Choroid plexus epithelial cell (primary cell): ENCODE measurements around the gene GNA14.
A peak's percentile ranks its signal among the peaks of the same experiment; 100 is the strongest.

Experiments
- DNase-seq: peaks from one replicate; pipeline ENCODE4 v3.0.0-alpha.2; 2010; ENCODE audit warnings: low read depth
- H3K4me3 ChIP-seq: 2 replicates; pipeline ENCODE4 v1.5.1; 2011; ENCODE audit warnings: low read depth, mild to moderate bottlenecking, control low read depth, low read length, moderate library complexity
- TF ChIP-seq, protein P1 (sequence below): conservative IDR thresholded peaks from 2 replicates; pipeline ENCODE4 v1.5.1; 2011; ENCODE audit warnings: low read depth, mild to moderate bottlenecking, control low read depth, inconsistent platforms, low read length, moderate library complexity

GNA14 gene

DNA sequence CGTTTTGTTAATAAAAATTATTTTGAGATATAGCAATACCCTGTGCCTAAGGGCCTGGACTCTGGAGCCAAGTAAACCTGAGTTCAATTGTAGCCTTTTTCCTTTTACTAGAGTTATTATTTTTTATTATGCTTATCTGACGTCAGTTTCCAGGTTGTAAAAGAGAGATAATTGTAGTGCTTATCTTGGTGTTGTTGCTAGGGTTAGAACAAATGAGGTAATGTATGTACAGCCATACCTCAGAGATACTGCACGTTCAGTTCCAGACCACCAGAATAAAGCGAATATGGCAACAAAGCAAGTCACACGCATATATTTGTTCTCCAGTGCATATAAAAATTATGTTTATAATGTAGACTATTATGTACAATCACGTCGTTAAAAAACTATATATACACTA, 255.8 kb downstream of the GNA14 start:
- TF ChIP-seq, protein P1, sequence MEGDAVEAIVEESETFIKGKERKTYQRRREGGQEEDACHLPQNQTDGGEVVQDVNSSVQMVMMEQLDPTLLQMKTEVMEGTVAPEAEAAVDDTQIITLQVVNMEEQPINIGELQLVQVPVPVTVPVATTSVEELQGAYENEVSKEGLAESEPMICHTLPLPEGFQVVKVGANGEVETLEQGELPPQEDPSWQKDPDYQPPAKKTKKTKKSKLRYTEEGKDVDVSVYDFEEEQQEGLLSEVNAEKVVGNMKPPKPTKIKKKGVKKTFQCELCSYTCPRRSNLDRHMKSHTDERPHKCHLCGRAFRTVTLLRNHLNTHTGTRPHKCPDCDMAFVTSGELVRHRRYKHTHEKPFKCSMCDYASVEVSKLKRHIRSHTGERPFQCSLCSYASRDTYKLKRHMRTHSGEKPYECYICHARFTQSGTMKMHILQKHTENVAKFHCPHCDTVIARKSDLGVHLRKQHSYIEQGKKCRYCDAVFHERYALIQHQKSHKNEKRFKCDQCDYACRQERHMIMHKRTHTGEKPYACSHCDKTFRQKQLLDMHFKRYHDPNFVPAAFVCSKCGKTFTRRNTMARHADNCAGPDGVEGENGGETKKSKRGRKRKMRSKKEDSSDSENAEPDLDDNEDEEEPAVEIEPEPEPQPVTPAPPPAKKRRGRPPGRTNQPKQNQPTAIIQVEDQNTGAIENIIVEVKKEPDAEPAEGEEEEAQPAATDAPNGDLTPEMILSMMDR, result no peak
- DNase-seq, result no peak
- H3K4me3 ChIP-seq, result no peak overlapping the region

DNA sequence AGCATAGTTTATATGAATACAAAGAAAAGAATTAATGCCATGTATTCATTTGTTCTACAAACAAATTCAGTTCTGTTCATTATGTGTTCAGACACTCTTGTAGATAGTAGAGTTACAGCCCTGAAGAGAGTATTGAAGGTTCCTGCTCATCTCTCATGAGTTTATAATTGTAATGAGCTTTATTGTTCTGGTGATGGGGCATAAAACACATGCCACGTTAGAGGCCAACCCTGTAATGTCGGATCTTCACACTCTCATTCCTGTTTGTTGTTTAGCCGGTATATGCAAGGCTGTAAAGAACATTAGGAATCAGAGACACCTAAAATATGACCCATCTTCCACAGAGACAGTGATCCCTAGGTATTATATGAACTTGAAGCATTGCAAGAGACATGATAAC, 256.3 kb downstream of the GNA14 start:
- H3K4me3 ChIP-seq, result no peak overlapping the region
- TF ChIP-seq, protein P1, result no peak

DNA sequence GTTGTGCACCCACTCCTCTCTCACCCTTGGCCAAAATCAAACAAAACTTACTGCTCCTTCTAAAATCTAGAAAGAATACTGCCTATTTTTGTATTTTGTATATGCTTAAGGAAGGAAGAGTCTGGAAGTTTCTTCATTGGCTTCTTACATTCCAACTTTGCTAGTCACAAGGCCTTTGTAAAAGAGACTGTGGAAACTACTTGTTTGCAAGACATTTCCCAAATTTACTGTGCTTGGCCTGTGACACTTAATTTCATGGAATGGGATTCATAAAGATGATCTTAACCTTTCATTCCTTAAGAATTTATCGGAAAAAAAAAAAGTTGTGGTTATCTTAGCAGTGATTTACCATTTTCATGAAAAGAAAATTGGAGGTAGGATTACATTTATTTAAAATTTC, 261.9 kb downstream of the GNA14 start:
- no peak overlapping the region for H3K4me3 ChIP-seq
- DNase-seq, result peak; percentile 35
- TF ChIP-seq, protein P1, result no peak

More for the DNA sequence above, 256.3 kb downstream of the GNA14 start:
- DNase-seq, result no peak

DNA sequence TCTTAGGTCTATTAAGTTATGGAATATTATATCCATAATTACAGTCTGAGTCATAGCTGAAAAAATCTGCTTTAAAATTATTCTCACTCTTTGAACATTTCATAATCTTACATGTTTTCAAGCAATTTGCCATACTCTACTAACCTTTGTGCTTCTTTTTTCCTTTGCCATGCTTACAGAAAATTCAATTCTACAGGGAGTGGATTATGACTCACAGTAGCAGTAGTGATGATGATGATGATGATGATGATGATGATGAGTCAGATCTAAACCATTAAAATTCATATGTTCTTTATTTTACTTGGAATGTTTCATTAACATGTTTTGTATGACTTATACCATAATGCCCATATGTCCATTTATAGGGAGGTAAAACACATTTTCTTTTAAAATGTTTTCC, 263.7 kb downstream of the GNA14 start:
- peak; percentile 80 for DNase-seq
- no peak overlapping the region for H3K4me3 ChIP-seq
- TF ChIP-seq, protein P1, result no peak

DNA sequence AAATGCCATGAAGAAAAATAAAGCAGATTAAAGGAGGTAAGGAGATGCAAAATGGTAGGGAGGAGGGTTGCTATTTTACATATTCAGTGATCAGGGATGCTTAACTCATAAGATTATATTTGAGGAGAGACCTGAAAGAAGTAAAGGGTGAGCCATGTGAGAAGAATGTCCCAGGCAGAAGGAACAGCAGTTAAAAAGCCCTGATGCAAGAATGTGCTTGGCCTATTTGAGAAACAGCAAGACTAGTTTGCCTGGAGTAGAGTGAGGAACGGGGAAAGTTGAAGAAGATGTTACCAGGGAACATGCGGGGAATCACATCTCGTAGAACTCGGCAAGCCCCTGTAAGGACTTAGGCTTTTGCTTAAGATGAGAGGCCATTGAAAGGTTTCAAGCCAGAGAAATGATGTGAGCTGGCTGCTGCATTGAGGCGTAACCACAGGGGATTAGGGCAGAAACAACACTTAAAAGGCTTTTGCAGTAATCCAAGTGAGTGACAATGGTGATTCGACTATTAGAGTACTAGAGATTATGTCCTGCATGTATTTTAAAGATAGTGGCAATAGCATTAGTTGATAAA, 272.1 kb downstream of the GNA14 start:
- peak; percentile 65 for DNase-seq
- no peak overlapping the region for H3K4me3 ChIP-seq
- TF ChIP-seq, protein P1, result no peak

DNA sequence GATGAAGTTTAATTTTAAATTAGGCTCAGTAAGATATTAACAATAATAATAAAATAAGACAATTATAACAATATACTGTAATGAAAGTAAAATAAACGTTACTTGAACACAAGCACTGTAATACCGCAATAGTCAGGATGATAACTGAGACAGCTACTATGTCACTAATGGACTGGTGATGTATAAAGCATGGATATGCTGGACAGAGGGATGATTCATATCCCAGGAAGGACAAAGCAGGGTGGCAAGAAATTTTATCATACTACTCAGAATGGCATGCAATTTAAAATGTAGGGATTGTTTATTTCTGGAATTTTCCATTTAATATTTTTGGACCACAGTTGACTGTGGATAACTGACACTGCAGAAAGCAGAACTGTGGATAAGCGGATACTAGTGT, 273.9 kb downstream of the GNA14 start:
- TF ChIP-seq, protein P1, result no peak
- no peak for DNase-seq
- H3K4me3 ChIP-seq, result no peak overlapping the region
